Uterus (tissue), 4 donors: Measurements from ENCODE around the gene SLC34A3. TPM values are rescaled to one million over a fixed set of nuclear protein-coding genes. Genes with fewer than 3 reads are reported as not detected.
A peak's percentile ranks its signal among the peaks of the same experiment; 100 is the strongest.

Source experiments
- DNase-seq, 2 donors: peaks; one replicate each; pipeline ENCODE4 v3.0.0-alpha.2; 2019 to 2020
- H3K27ac ChIP-seq, 2 donors: fragments of 200-600 bp; sonication (generic); 1 replicate in 1 of 2; 2 replicates in 1 of 2; pipeline ENCODE4 v1.5.1; 2016 to 2018
- H3K27me3 ChIP-seq, 2 donors: fragments of 200-600 bp; sonication (generic); one replicate each; pipeline ENCODE4 v1.5.1; 2018 to 2019; ENCODE audit warnings: control low read depth in 1 of 2
- H3K36me3 ChIP-seq, 2 donors: fragments of 200-600 bp; sonication (generic); one replicate each; pipeline ENCODE4 v1.5.1; 2019; ENCODE audit warnings: control low read depth in 1 of 2
- H3K4me1 ChIP-seq, 2 donors: fragments of 200-600 bp; sonication (generic); one replicate each; pipeline ENCODE4 v1.5.1; 2018 to 2019; ENCODE audit warnings: control low read depth in 1 of 2
- H3K4me3 ChIP-seq, 2 donors: fragments of 200-600 bp; sonication (generic); 1 replicate in 1 of 2; 2 replicates in 1 of 2; pipeline ENCODE4 v1.5.1; 2018 to 2019; ENCODE audit warnings: mild to moderate bottlenecking in 1 of 2
- H3K9me3 ChIP-seq, 2 donors: fragments of 200-600 bp; sonication (generic); one replicate each; pipeline ENCODE4 v1.5.1; 2019; ENCODE audit warnings: control low read depth in 1 of 2
- CTCF ChIP-seq, 4 experiments: fragments of 200-600 bp in 2 of 4; fragments of 450-650 bp in 2 of 4; sonication (generic) in 2 of 4; IDR thresholded peaks; one replicate each; pipeline ENCODE4 v1.5.1; 2016 to 2019; ENCODE audit warnings: antibody characterized with exemption in 4 of 4, mild to moderate bottlenecking in 2 of 4, moderate library complexity in 1 of 4
- POLR2A ChIP-seq, 2 donors: fragments of 450-650 bp; IDR thresholded peaks; one replicate each; pipeline ENCODE4 v1.6.1; 2016; ENCODE audit warnings: antibody characterized with exemption in 2 of 2, mild to moderate bottlenecking in 1 of 2, moderate library complexity in 1 of 2
- intact Hi-C: fragments of 100-400 bp; cut with DNase I; formaldehyde crosslinking; loops from one replicate; pipeline ENCODE4 v1.15.1; 2023; ENCODE audit warnings: low total_unique reads
- total RNA-seq, 4 donors: library from RNA; depleted of rRNA in 3 of 4; stranded (reverse); fragments of >200 nt in 3 of 4; gene quantifications; one replicate each; pipeline versions ENCODE4 v1.1.0 to v1.2.4, GENCODE V29; 2014 to 2023
- donor health status: DM: yes; HTN: yes; CAD: no.

Gene SLC34A3
- total RNA-seq, 4 donors from 2014 or later: 0.48 TPM; not detected in 3

- Histone ChIP-seq H3K4me1 (peaks cover 0 to 10% of the 10 kb centered on the region in 2 donors), H3K27ac (peak overlapping the region; percentile 77 to 78), H3K36me3 (no peaks in the 10 kb centered on the region), H3K27me3 (no peaks in the 10 kb centered on the region), H3K9me3 (no peaks in the 10 kb centered on the region), H3K4me3 (no peak overlapping the region)
- TF ChIP-seq CTCF (IDR thresholded peaks at IDR 0.05) (no peak), POLR2A (IDR thresholded peaks at IDR 0.05) (no peak)
- intact Hi-C loops: no loop called here
- no peak for DNase-seq
Measured at GRCh38 chr9:137275588-137276472, 45.1 kb downstream of the SLC34A3 start.

- Histone ChIP-seq H3K4me3 (peak overlapping the region; percentile 18 to 42), H3K27ac (peak overlapping the region; percentile 77 to 78), H3K4me1 (peaks cover 0 to 10% of the 10 kb centered on the region in 2 donors), H3K27me3 (no peaks in the 10 kb centered on the region), H3K36me3 (no peaks in the 10 kb centered on the region), H3K9me3 (no peaks in the 10 kb centered on the region)
- intact Hi-C loops: no loop called here
- peak; percentile 75 to 83 for DNase-seq
- TF ChIP-seq CTCF (IDR thresholded peaks at IDR 0.05): no peak
- TF ChIP-seq POLR2A (IDR thresholded peaks at IDR 0.05): no peak
Measured at GRCh38 chr9:137276473-137277328, 46.0 kb downstream of the SLC34A3 start.

GRCh38 chr9:137277329-137278041 lies 46.8 kb downstream of the SLC34A3 start, which contains the start of gene TOR4A:
TOR4A (plus strand) TSS chr9:137277726; CDS start chr9:137278690, 964 bp downstream.
- H3K4me3 ChIP-seq: peak within 1 kb of the TSS; percentile 18 to 42
- peaks cover 0 to 10% of the 10 kb centered on the region in 2 donors for H3K4me1 ChIP-seq
- H3K27ac ChIP-seq: peak within 1 kb of the TSS; percentile 77 to 78
- H3K36me3 ChIP-seq: no peaks in the 10 kb centered on the region
- H3K27me3 ChIP-seq: no peaks in the 10 kb centered on the region
- DNase-seq: peak; percentile 80 to 83
- H3K9me3 ChIP-seq: no peaks in the 10 kb centered on the region
- TF ChIP-seq POLR2A (IDR thresholded peaks at IDR 0.05): peak; percentile 9 to 37
- TF ChIP-seq CTCF (IDR thresholded peaks at IDR 0.05): peak in 1 of 4 experiments; percentile 8
- intact Hi-C loops: no loop called here

- no peaks in the 10 kb centered on the region for H3K27me3 ChIP-seq
- H3K4me3 ChIP-seq: peak overlapping the region; percentile 18 to 42
- peak overlapping the region; percentile 77 to 78 for H3K27ac ChIP-seq
- H3K9me3 ChIP-seq: no peaks in the 10 kb centered on the region
- TF ChIP-seq POLR2A (IDR thresholded peaks at IDR 0.05) (no peak), CTCF (IDR thresholded peaks at IDR 0.05) (no peak)
- intact Hi-C loops: no loop called here
- no peaks in the 10 kb centered on the region for H3K36me3 ChIP-seq
- peaks cover 0 to 10% of the 10 kb centered on the region in 2 donors for H3K4me1 ChIP-seq
- DNase-seq: peak in 1 of 2 donors; percentile 24
Measured at GRCh38 chr9:137278061-137278701, 47.5 kb downstream of the SLC34A3 start.
